Measurements from ENCODE around the gene RNF26. TPM values are rescaled to one million over a fixed set of nuclear protein-coding genes. Genes with fewer than 3 reads are reported as not detected.
A peak's percentile ranks its signal among the peaks of the same experiment; 100 is the strongest.

The RNF26 gene
- total and polyA plus RNA-seq, 2 donors (not counting 3 experiments of a cell fraction or from before 2014, with no cell fraction given): 40.1 to 43.8 TPM

GRCh38 chr11:119309953-119310681 is 24.2 kb upstream of the RNF26 start:
- Histone ChIP-seq H3K27ac (ENCODE audit: insufficient read depth, low read depth, low read length) (no peak overlapping the region), H3K9me1 (replicated peaks; ENCODE audit: control insufficient read depth, extremely low read depth, insufficient read depth, low read length) (no peaks in the 10 kb centered on the region), H3K4me3 (replicated peaks in 1 of 3; ENCODE audit: insufficient read depth in 1 of 3, low read depth in 1 of 3, low read length in 3 of 3) (no peak overlapping the region), H3K36me3 (ENCODE audit: control insufficient read depth in 2 of 2, extremely low read depth in 1 of 2, insufficient read depth in 2 of 2, low read length in 2 of 2) (peaks cover 24 to 59% of the 10 kb centered on the region in 2 experiments), H3K4me2 (ENCODE audit: insufficient read depth, low read length) (no peak overlapping the region), H2AFZ (ENCODE audit: low read depth, low read length) (no peak overlapping the region), H3K27me3 (ENCODE audit: control insufficient read depth in 2 of 2, insufficient read depth in 2 of 2, low read length in 2 of 2) (no peaks in the 10 kb centered on the region), H3K9ac (replicated peaks; ENCODE audit: extremely low read depth, insufficient read depth, low read length) (no peak overlapping the region), H3K79me2 (ENCODE audit: control insufficient read depth, insufficient read depth, low read length) (peaks cover 40% of the 10 kb centered on the region), H3K9me3 (replicated peaks; ENCODE audit: control insufficient read depth, insufficient read depth, low read length) (no peaks in the 10 kb centered on the region), H3K4me1 (ENCODE audit: control insufficient read depth, extremely low read depth, insufficient read depth, low read length) (peaks cover 14% of the 10 kb centered on the region), H4K20me1 (replicated peaks; ENCODE audit: control insufficient read depth, extremely low read depth, insufficient read depth, low read length) (no peaks in the 10 kb centered on the region)
- FAIRE-seq: no peak
- intact Hi-C loops (cut with micrococcal nuclease) (no loop called here), dilution Hi-C loops (cut with MboI; ENCODE audit: extremely low pct_ligation_motif_present, low sequenced_read_pairs) (no loop called here)
- ChIA-PET POLR2A (interaction anchor here (0.6 to 5.5 kb wide), 3 partner anchors 9 to 166 kb away, joined by 3 to 17 read pairs (median 5); no protein-coding TSS in a partner anchor), CTCF (interaction anchor here (1.4 to 9.7 kb wide), 4 partner anchors 9 to 29 kb away, joined by 3 to 136 read pairs (median 36); partner anchors contain the start of genes C1QTNF5 and MCAM)
- TF ChIP-seq POLR2A (IDR thresholded peaks at IDR 0.05; ENCODE audit: low read depth, low read length) (peak; percentile 34), FOS (IDR thresholded peaks at IDR 0.05; ENCODE audit: borderline replicate concordance, insufficient read depth, low read length) (no peak), EZH2 (IDR thresholded peaks at IDR 0.05; ENCODE audit: borderline replicate concordance, low read depth, low read length, severe bottlenecking) (no peak), MAX (IDR thresholded peaks at IDR 0.05; ENCODE audit: insufficient read depth, insufficient read length) (no peak)
- DNase-seq (ENCODE audit: low read depth, low spot score): no peak
- BruUV-seq (replicated peaks): no TSS peak

DNA sequence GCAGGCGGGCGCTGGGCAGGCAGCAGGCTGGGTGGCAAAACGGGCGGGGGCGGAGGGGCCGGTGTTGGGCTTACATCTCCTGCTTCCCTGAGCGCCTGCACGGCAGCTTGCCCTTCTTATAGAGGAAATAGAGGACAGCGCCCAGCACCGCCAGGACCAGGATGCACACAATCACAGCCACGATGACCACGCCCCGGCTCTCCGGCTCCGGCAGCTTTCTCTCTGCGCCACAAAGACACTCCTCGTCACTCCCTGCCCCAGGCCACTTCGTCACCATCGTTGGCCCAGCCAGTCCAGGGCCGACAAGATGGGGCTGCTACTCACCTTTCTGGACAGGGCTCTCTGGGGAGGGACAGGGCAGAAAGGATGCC is 23.7 kb upstream of the RNF26 start:
- Histone ChIP-seq H3K4me3 (replicated peaks in 1 of 3; ENCODE audit: insufficient read depth in 1 of 3, low read depth in 1 of 3, low read length in 3 of 3) (no peak overlapping the region), H3K27ac (ENCODE audit: insufficient read depth, low read depth, low read length) (no peak overlapping the region), H3K4me2 (ENCODE audit: insufficient read depth, low read length) (no peak overlapping the region), H3K79me2 (ENCODE audit: control insufficient read depth, insufficient read depth, low read length) (peaks cover 46% of the 10 kb centered on the region), H3K9me3 (replicated peaks; ENCODE audit: control insufficient read depth, insufficient read depth, low read length) (no peaks in the 10 kb centered on the region), H3K4me1 (ENCODE audit: control insufficient read depth, extremely low read depth, insufficient read depth, low read length) (peaks cover 14% of the 10 kb centered on the region), H2AFZ (ENCODE audit: low read depth, low read length) (no peak overlapping the region), H3K9ac (replicated peaks; ENCODE audit: extremely low read depth, insufficient read depth, low read length) (no peak overlapping the region), H3K36me3 (ENCODE audit: control insufficient read depth in 2 of 2, extremely low read depth in 1 of 2, insufficient read depth in 2 of 2, low read length in 2 of 2) (peaks cover 24 to 59% of the 10 kb centered on the region in 2 experiments), H3K9me1 (replicated peaks; ENCODE audit: control insufficient read depth, extremely low read depth, insufficient read depth, low read length) (no peaks in the 10 kb centered on the region), H3K27me3 (ENCODE audit: control insufficient read depth in 2 of 2, insufficient read depth in 2 of 2, low read length in 2 of 2) (no peaks in the 10 kb centered on the region), H4K20me1 (replicated peaks; ENCODE audit: control insufficient read depth, extremely low read depth, insufficient read depth, low read length) (no peaks in the 10 kb centered on the region)
- intact Hi-C loops (cut with micrococcal nuclease) (no loop called here), dilution Hi-C loops (cut with MboI; ENCODE audit: extremely low pct_ligation_motif_present, low sequenced_read_pairs) (no loop called here)
- CTCF ChIA-PET: interaction anchor here (1.7 to 9.7 kb wide), 3 partner anchors 8 to 28 kb away, joined by 5 to 136 read pairs (median 68); partner anchors contain the start of genes C1QTNF5 and MCAM
- no peak for TF ChIP-seq GATA2 (IDR thresholded peaks at IDR 0.05; ENCODE audit: insufficient read depth, insufficient read length, low read depth, low read length)
- peak; percentile 13 for TF ChIP-seq POLR2A (IDR thresholded peaks at IDR 0.05; ENCODE audit: low read depth, low read length)
- no peak for TF ChIP-seq JUN (IDR thresholded peaks at IDR 0.05; ENCODE audit: borderline replicate concordance, insufficient read depth, insufficient read length, low read depth)
- TF ChIP-seq MAX (IDR thresholded peaks at IDR 0.05; ENCODE audit: insufficient read depth, insufficient read length): no peak
- no peak for TF ChIP-seq POLR2AphosphoS5 (IDR thresholded peaks at IDR 0.05; ENCODE audit: insufficient read depth, low read depth, low read length)
- POLR2A ChIA-PET: interaction anchor here (5.5 kb wide), 1 partner anchor 8 kb away, joined by 17 read pairs; no protein-coding TSS in a partner anchor
- DNase-seq (ENCODE audit: low read depth, low spot score) (no peak), FAIRE-seq (no peak)
- no TSS peak for BruUV-seq (replicated peaks)
